MCF 10A (cell line): ENCODE measurements around the gene LACC1. TPM values are rescaled to one million over a fixed set of nuclear protein-coding genes. Genes with fewer than 3 reads are reported as not detected.

Source experiments
- BruUV-seq: library from RNA; stranded (reverse); fragments of 400-500 nt; replicated peaks from 2 replicates; lab custom pipeline; 2021; lab: Mats Ljungman, UMichigan
- CTCF ChIA-PET: fragments of 300-600 bp; sonication (Branson Sonifier 250); formaldehyde crosslinking; extraction: SDS; loops from one replicate; lab custom pipeline; 2021; ENCODE audit warnings: antibody characterized with exemption, inconsistent platforms; lab: Yijun Ruan, JAX
- POLR2A ChIA-PET: fragments of 300-600, 350-650 bp; sonication (Branson Sonifier 250); formaldehyde crosslinking; extraction: SDS; loops from one replicate; lab custom pipeline; 2020; ENCODE audit warnings: antibody characterized with exemption, inconsistent platforms; lab: Yijun Ruan, JAX
- DNase-seq: peaks from one replicate; pipeline ENCODE4 v3.0.0-alpha.2; 2018; ENCODE audit not compliant: unreplicated experiment
- H3K27ac Mint-ChIP-seq: one replicate; pipeline ENCODE4 v1.8.0; 2022; ENCODE audit warnings: mild to moderate bottlenecking, low read depth, mixed read lengths; ENCODE audit not compliant: unreplicated experiment
- H3K27me3 Mint-ChIP-seq: one replicate; pipeline ENCODE4 v1.8.0; 2022; ENCODE audit warnings: mixed read lengths; ENCODE audit not compliant: insufficient read depth, unreplicated experiment
- H3K36me3 Mint-ChIP-seq: one replicate; pipeline ENCODE4 v1.8.0; 2022; ENCODE audit warnings: mild to moderate bottlenecking, moderate library complexity, mixed read lengths; ENCODE audit not compliant: insufficient read depth, unreplicated experiment
- H3K4me1 Mint-ChIP-seq: one replicate; pipeline ENCODE4 v1.8.0; 2022; ENCODE audit warnings: mixed read lengths; ENCODE audit not compliant: insufficient read depth, unreplicated experiment
- H3K4me3 Mint-ChIP-seq: one replicate; pipeline ENCODE4 v1.8.0; 2022; ENCODE audit warnings: mild to moderate bottlenecking, moderate library complexity, mixed read lengths; ENCODE audit not compliant: unreplicated experiment
- H3K9me3 Mint-ChIP-seq: one replicate; pipeline ENCODE4 v1.8.0; 2022; ENCODE audit warnings: mixed read lengths; ENCODE audit not compliant: unreplicated experiment
- intact Hi-C: fragments of 100-400 bp; cut with micrococcal nuclease; formaldehyde crosslinking; loops from 2 replicates; pipeline ENCODE4 v1.14.1; 2022
- total RNA-seq: library from RNA; stranded (reverse); gene quantifications from 2 replicates; pipeline ENCODE4 v1.2.3, GENCODE V29; 2022
- TF ChIP-seq, protein P1 (sequence below): fragments of 200-600 bp; IDR thresholded peaks from one replicate; pipeline ENCODE4 v1.8.0; 2022; ENCODE audit warnings: antibody characterized with exemption, mild to moderate bottlenecking; ENCODE audit not compliant: unreplicated experiment

The LACC1 gene
- total RNA-seq, 1 experiment from 2014 or later: 11.7 TPM

DNA sequence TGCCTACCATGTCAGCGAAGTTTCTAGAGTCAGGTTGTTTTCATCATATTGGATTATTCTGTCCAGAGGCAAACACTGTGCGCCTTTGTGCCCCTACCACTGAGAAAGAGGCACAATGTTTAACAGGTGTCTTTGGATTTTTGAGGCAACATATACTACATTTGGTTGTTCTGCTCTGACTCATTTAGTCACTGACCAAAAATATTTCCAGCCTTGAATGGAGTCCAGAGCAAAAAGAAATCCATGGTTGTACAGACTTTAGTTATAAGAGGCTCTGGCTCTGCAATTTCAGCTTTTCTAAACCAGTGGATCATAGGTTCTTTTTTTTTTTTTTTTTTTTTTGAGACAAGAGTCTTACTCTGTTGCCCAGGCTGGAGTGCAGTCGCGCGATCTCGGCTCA lies 35.7 kb downstream of the LACC1 start:
- Mint-ChIP-seq H3K36me3 (no peaks in the 10 kb centered on the region), H3K4me3 (no peak overlapping the region), H3K9me3 (no peaks in the 10 kb centered on the region), H3K27ac (no peak overlapping the region), H3K4me1 (no peaks in the 10 kb centered on the region), H3K27me3 (no peaks in the 10 kb centered on the region)
- intact Hi-C loops: no loop called here
- CTCF ChIA-PET: interaction anchor here (0.7 to 1.6 kb wide), 4 partner anchors 133 to 557 kb away, joined by 3 to 5 read pairs (median 3); no protein-coding TSS in a partner anchor
- no TSS peak for BruUV-seq
- TF ChIP-seq, protein P1, sequence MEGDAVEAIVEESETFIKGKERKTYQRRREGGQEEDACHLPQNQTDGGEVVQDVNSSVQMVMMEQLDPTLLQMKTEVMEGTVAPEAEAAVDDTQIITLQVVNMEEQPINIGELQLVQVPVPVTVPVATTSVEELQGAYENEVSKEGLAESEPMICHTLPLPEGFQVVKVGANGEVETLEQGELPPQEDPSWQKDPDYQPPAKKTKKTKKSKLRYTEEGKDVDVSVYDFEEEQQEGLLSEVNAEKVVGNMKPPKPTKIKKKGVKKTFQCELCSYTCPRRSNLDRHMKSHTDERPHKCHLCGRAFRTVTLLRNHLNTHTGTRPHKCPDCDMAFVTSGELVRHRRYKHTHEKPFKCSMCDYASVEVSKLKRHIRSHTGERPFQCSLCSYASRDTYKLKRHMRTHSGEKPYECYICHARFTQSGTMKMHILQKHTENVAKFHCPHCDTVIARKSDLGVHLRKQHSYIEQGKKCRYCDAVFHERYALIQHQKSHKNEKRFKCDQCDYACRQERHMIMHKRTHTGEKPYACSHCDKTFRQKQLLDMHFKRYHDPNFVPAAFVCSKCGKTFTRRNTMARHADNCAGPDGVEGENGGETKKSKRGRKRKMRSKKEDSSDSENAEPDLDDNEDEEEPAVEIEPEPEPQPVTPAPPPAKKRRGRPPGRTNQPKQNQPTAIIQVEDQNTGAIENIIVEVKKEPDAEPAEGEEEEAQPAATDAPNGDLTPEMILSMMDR: no peak
- POLR2A ChIA-PET: interaction anchor here (1.5 kb wide), 1 partner anchor 520 kb away, joined by 3 read pairs; no protein-coding TSS in a partner anchor
- DNase-seq: no peak

DNA sequence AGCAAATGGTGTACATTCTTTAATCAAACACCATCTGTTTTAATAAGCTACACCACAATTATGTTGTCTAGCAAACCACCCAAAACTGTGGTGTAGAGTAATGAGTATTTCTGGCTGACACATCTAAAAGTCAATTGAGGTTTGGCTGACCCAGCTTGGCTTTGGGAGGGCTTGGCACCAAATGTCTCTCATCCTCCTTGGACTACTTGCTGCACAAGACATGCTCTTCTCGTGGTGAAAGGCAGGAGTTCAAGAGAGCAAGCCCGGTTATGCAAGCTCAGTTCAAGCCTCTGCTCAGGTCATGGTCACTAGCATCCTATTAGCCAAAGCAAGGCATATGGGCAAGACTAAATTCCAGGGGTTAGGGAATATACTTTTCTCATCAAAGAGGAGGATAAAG lies 37.1 kb downstream of the LACC1 start:
- no TSS peak for BruUV-seq
- CTCF ChIA-PET: interaction anchor here (1.3 kb wide), 1 partner anchor 9 kb away, joined by 3 read pairs; no protein-coding TSS in a partner anchor
- no peaks in the 10 kb centered on the region for H3K27me3 Mint-ChIP-seq
- H3K4me1 Mint-ChIP-seq: no peaks in the 10 kb centered on the region
- no peak for DNase-seq
- H3K9me3 Mint-ChIP-seq: no peaks in the 10 kb centered on the region
- TF ChIP-seq, protein P1: no peak
- POLR2A ChIA-PET: interaction anchor here (0.6 kb wide), 1 partner anchor 11 kb away, joined by 3 read pairs; no protein-coding TSS in a partner anchor
- H3K36me3 Mint-ChIP-seq: no peaks in the 10 kb centered on the region
- no peak overlapping the region for H3K4me3 Mint-ChIP-seq
- intact Hi-C loops: no loop called here
- no peak overlapping the region for H3K27ac Mint-ChIP-seq

DNA sequence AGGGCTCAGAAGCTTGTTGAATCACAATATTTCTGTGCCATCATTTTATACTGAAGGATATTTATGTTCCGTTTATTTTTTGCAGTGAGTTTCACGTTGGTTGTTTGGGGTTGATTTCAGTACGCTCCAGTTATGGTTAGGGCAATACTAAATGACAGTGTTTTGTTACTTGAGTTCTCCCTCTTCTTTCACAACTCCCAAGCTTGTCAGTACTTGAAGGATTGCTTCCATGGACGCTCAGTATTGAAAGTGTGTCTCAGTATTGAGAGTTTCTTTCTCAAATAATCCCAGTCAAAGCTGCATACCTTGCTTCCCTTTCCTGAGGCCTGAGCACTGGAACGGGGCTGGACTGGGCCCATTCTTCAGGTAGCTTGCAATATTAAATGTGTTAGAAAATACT lies 38.9 kb downstream of the LACC1 start:
- no TSS peak for BruUV-seq
- no peak for DNase-seq
- Mint-ChIP-seq H3K27ac (no peak overlapping the region), H3K36me3 (no peaks in the 10 kb centered on the region), H3K4me1 (no peaks in the 10 kb centered on the region), H3K9me3 (no peaks in the 10 kb centered on the region), H3K4me3 (no peak overlapping the region), H3K27me3 (no peaks in the 10 kb centered on the region)
- TF ChIP-seq, protein P1: no peak
- intact Hi-C loops: no loop called here
- ChIA-PET POLR2A (interaction anchor here (0.8 kb wide), 1 partner anchor 517 kb away, joined by 5 read pairs; no protein-coding TSS in a partner anchor), CTCF (interaction anchor here (0.6 to 1.0 kb wide), 3 partner anchors 11 to 1052 kb away, joined by 3 to 5 read pairs (median 3); no protein-coding TSS in a partner anchor)

DNA sequence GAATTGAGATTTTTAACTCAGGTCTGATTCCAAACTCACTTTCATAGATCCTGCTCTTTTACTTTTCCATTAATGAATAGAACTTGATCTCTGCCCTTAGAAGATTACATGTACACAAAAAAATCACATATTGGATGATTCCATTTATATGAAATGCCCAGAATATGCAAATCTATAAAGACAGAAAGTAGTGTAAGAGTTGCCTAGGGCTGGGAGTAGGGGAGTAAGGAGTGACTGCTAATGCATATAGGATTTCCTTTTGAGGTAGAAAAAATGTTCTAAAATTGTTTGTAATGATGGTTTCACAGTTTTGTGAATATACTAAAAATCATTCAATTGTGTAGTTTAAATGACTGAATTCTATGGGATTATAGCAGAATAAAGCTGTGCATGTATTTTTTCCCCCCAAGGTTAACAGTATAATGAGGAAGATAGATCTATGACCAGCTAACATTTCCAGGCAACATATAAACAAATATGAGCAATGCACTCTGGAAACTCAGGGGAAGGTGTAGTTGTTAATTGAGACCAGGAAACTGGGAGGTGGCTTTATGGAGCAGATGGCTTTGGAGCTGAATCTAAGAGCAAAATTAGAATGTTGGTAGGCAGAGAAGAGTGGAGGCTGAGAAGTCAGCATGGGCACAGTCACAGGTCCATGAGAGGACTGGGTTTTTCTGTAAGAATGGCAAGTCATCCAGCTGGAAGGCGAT lies 41.4 kb downstream of the LACC1 start:
- H3K27me3 Mint-ChIP-seq: no peaks in the 10 kb centered on the region
- no peak overlapping the region for H3K4me3 Mint-ChIP-seq
- TF ChIP-seq, protein P1: no peak
- DNase-seq: no peak
- POLR2A ChIA-PET: no interaction called here
- H3K4me1 Mint-ChIP-seq: no peaks in the 10 kb centered on the region
- intact Hi-C loops: loop anchor here (10.0 kb wide), 1 partner anchor 104 kb away; no protein-coding TSS in a partner anchor
- CTCF ChIA-PET: interaction anchor here (0.6 to 3.0 kb wide), 4 partner anchors 9 to 135 kb away, joined by 3 to 16 read pairs (median 4); no protein-coding TSS in a partner anchor
- no TSS peak for BruUV-seq
- H3K9me3 Mint-ChIP-seq: no peaks in the 10 kb centered on the region
- no peak overlapping the region for H3K27ac Mint-ChIP-seq
- H3K36me3 Mint-ChIP-seq: no peaks in the 10 kb centered on the region
